DMS153 treated with DMSO at 0.1 percent for 48 hours (cell line): ENCODE measurements around the gene CD99.

Experiments used
- DNase-seq: peaks from one replicate; lab custom pipeline; 2025; ENCODE audit not compliant: unreplicated experiment; lab: John Stamatoyannopoulos, UW

CD99 gene

DNA sequence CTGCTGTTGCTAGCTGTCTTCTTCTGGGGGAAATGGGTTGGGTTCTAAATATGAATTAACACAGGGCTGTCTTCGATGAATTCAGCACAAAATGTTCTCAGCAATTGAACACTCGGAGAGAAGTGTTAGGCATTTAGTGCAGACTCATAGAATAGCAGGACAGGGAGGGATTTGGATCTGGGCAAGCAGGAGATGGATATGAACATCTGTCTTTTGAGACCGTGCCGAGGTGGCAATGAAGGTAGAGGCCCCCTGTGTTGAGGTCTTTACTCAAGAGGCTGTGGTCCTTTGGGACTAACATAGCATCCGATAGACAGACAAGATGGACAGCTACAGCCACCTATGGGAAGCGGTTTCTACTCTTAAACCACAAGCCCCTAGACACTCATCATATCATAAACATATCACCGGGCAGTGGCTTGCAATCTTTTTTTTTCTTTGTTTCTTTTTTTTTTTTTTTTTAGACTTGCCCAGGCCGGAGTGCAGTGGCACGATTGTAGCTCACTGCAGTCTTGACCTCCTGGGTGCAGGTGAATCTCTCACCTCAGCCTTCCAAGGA is 6.7 kb downstream of the CD99 start:
- no peak for DNase-seq

DNA sequence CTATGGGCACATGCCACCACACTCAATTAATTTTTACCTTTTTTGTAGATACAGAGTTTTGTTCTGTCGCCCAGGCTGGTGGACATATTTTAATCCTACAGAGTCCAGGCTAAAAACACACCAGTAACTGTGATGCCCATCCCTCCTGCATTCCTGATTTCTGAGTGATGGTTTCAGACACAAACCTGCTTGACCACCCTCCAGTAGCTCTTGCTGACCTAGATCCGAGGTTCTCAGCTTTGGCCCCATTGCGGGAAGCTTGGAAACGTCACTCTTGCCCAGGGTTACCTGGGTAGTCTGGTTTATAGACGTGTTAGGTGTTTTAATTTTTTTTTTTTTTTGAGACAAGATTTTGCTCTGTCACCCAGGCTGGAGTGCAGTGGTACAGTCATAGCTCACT is 7.5 kb downstream of the CD99 start:
- DNase-seq = no peak

DNA sequence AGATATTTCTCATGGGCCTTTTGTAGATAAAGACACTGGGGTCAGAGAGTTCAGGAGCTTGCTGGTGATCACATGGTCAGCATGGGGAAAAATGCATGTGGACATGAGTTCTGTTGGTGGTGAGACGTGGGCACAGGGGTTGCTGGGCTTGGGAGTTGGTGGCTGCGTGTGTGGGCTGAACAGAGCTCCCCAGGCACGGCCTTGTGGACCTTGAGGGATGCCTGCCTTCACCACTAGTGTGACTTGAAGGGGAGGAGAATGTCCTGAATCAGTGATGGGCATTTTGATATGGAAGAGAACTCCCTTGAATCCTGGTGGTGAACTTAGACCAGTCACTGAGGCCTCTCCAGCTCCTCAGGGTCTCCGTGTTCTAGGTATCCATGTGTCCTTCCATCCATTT is 8.9 kb downstream of the CD99 start:
- no peak for DNase-seq

DNA sequence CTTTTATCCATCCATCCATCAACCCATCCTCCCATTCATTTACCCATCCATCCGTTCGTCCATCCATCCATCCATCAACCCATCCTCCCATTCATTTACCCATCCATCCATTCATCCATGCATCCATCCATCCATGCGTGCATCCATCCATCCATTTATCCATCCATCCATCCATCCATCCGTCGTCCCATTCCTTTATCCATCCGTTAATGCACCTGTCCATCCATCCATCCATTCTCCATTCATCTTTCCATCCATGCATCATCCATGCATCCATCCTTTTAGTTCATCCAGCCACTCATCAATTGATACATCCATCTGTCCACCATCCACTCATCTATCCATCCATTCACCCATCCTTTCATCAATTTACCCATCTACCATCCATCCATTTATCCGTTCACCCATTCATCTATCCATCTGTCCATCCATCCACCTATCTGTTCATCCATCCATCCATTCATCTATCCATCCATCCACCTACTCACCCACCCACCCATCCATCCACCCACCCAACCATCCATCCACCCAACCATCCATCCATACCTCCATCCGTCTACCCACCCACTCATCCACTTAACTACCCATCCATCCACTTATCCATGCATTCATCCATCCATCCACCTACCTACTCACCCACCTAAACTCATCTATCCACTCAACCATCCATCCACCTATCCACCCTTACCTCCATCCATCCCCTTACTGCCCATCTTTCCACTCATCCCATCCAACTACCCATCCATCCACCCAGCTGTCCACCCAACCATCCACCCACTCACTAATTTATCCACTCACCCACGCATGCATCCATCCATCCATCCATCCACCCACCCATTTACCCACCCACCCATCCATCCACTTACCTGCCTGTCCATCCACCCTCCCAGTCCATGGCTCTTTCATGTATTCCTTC is 9.6 kb downstream of the CD99 start:
- no peak for DNase-seq

DNA sequence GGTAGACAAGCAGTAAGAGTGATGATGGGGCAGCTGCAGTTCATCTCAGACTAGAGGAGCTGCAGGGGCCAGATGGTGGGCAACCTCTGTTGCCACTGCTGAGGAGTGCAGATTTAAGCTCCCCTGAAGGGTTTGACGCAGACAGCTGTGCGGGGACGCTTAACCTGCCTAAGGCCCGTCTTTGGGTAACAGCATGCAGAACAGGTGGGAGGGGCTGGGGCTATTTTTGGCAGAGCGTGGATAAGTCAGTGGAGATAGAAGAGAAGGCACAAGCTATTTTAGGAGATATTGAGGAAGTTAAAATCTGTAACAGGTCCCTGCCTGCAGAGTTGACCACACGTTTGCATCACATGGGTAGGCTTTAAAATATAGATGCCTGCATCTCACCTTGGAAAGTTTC is 10.5 kb downstream of the CD99 start:
- DNase-seq = no peak

DNA sequence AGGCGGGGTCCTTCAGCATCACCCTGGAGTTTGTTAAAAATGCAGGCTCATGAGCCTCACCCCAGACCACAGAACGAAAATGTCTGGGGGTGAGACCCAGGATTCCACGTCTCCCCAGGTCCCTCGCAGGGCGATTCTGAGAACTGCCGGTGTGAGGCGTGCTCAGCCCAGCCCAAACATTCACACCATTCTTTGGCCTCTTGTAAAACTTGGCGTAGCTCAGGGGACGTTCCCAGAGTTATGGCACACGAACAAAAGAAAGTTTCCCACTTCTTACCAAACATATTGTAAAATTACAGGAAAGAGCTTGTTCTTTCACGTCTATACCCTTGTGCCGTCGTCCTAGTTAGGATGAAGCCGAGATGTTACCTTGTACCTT is 12.9 kb downstream of the CD99 start:
- DNase-seq = no peak

DNA sequence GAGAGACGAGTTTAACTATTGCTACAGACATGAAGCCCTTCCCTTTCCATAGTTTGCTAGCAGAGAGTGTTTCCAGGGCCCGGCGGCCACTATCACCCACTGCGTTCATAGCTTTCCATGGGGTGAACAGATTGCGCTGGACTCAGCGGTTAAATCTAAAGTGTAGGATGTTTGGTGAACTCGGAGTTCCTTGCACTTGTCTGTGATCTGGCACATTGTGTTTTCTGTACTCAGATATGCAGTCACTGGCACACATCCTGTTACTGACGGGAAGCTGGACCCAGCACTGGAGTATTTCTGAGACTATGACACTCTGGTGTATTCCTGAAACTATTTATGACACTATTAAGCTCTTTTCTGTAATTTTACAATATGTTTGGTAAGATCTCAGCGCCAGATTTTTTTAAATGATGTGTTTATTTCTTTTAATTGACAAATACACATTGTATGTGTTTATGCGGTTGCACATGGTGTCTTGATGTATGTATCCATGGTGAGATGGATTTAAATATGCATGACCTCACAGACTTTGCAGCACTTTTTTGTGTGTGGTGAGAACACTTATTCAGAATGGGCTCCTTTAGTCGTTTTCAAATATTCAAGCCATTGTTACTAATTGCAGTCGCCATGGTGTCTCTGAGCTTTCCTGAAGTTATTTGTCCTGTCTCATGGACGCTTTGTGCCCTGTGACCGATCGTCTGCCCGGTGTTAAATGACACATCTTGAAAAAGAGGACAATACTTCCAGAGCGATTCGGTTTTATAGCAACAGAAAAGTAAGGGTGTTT is 14.1 kb downstream of the CD99 start:
- no peak for DNase-seq

DNA sequence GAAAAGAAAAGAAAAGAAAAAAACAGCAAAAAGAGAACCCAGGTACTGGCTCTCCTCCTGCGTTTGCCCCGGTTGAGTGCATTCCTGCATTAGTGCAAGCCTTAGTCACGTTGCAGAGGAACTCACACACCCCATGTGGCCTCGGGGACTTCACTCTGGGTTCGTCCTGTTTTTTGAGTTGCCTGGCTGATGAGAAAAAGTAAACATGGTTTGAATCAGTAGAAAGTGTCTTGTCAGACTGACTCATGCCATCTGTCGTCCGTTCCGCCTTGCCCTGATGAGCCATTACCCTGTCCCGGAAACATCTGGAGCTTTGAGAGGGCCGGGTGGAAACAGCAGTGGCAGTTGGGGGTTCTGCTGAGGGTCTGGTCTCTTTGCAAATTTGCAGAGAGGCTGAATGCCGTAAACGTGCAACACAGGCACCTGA is 16.3 kb downstream of the CD99 start:
- no peak for DNase-seq

DNA sequence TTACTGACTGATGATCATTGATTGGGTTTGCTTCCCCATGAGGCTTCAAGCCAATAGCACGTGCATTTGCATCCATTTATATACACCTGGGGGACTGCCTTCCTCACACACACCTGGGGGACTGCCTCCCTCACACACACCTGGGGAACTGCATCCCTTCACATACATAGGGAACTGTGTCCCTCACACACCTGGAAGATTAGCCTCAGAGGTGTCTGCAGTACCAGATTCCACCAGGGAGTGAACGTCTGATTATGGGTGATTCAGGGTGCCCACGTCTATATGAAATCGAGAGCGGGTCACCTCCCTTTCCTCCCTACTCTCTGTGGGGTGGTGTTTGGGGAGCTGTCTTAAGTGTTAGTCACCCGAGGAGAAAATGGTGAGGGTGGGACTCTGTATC is 16.9 kb downstream of the CD99 start:
- DNase-seq = no peak

DNA sequence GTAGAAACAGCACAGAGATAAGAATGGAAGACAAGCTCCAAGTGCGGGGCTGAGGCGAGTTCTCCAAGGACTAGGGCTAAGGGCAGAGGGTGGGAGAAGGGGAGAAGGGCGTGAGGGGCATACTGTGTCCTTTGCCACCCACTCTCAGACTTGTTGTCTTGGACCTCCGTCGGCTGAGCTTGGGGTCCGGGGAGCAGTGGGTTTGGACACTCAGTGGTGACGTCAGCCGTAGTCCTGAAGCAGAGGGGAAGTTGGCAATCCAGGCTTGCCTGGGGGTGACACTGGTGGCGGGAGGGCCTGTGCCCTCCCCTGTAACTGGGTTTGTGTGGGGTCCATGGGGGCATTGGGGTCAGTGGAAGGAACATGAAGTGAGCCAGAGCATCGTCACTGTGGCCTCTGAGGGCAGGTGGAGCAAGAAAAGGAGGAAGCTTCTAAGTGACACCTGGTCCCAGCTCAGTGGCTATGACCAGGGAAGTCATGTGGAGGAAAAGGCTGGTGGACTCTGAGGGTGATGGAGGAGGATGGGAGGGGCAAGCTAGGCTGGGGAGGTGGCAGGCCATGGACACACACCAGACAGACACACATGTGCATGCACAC is 17.6 kb downstream of the CD99 start:
- DNase-seq = no peak

DNA sequence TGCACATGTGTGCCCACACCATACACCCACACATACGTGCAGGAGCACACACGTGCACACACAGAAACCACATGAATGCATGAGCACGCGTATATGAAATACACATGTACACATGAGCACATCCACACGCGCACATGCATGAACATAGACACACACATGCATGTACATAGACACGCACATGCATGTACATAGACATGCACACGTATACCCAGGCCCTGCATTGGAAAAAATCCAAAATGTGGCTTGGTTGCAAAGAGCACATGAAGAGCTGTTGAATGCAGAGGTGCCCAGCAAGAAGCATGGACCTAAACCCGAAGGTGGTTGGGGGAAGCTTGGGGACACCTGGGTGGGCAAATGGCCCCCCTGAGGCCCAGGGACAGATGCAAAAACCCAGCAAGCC is 18.5 kb downstream of the CD99 start:
- DNase-seq = no peak

DNA sequence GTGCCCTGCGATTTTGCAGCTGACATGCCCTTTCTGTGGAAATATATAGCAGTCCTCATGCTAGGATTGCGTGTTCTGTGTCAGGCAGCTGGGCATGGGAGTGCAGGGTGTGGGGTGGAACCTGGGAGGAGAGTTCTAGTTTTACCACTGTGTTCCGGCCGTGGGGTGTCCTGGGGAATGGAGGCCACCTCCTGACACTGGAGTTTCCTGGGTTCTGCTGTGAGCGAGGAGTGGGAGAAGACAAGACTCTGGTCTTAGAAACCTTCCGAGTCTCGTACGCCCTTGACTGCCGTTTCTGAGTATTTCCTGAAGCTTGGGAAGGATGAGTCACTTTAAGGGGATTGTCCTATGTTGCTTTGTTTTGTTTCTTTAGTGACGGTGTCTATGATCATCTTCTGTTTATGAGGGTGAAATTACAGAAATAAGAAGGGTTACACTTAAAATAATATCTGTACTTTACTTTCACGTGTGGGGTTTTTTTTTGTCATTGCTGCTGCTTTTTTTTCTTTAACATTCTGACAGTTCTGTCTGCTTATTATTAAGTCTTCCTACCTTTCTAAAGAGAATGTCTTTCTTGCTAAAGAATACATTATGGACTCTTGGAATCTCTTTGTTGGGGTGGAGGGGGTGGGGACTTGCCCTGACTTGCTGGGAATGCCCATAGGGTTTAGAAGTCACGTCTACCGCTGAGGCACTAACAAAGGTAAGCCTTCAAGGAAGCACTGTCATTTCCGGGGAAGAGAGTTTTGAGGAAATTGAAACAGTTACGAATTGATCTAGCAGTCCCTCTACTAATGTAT is 19.1 kb downstream of the CD99 start:
- no peak for DNase-seq

DNA sequence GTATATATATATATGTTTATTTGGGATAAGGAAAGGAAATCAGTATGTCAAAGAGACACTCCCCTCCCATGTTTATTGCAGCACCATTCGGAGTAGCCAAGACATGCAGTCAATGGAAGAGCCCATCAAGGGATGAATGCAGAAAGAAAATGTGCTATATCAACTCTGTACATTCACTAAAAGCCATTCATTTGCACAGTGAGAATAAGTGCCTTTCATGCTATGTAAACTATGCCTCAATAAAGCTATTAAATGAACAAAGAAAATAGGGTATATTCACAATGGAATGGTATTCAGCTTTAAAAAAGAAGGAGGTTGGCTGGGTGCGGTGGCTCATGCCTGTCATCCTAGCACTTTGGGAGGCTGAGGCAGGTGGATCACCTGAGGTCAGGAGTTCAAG is 20.3 kb downstream of the CD99 start:
- DNase-seq = no peak

DNA sequence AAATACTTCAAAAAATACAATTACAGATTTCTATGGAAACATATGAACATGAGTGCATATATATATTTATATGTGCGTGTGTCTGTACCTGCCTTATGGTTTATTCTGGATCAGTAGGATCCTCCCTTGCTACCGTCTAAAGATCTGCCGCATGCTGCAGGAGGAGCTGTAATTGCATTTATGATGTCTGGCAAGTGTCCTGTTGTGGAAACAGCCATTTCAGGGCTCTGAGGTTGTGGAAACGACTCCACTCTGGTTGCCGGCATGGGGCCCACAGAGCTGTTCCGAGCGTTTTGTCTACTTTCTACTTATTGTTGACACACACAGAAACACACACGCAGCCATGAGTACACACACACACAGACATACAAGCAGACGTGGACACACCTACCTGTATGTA is 21.3 kb downstream of the CD99 start:
- DNase-seq = no peak

DNA sequence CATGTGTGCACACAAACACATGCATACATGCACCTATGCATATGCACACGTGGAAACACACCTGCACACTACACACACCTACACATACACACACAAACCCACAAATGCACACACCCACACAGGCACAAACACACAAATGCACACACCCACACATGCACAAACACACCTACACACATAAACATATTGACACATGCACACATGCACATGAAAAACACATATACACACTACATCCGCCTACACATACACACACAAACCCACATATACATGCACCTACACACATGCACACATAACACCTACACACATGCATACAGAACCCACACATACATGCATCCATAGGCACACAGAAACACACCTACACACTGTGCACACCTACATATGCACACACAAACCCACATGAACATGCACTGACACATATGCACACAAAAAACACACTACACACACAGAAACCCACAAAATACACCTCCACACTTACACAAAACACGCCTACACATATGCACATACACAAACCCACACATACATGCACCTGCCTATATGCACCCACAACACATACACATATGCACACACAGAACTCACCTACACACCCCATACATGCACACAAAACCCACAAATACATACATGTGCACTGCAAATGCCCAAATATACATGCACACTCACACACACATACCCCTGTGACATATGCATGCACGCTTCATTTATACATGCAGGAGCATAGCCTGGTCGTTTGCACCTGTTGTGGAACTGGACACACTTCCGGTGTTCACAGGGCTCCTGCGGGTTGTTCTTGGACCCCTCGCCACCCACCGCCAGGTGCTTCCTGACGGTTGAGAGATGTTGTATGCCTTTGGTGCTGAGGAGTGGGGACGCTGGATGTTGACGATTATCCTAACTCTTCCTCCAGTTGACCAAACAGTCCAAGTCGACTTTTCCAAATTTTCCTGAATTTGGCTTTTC is 22.1 kb downstream of the CD99 start:
- no peak for DNase-seq

DNA sequence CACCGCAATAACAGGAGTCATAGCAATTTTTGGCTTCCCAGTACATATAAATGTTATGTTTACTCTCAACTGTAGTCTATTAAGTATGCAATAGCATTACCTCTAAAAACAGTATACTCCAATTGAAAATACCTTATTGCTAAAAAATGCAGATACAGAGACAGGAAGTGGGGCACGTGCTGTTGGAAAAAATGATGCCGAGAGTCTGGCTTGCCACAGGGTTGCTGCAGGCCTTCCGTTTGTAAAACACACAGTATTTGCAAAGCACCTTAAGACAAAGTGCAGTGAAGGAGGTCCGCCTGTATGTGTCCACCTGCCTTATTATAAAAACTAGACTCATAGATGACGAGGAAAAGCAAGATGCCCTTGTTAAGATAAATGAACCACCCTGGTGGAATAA is 23.5 kb downstream of the CD99 start:
- DNase-seq = no peak

DNA sequence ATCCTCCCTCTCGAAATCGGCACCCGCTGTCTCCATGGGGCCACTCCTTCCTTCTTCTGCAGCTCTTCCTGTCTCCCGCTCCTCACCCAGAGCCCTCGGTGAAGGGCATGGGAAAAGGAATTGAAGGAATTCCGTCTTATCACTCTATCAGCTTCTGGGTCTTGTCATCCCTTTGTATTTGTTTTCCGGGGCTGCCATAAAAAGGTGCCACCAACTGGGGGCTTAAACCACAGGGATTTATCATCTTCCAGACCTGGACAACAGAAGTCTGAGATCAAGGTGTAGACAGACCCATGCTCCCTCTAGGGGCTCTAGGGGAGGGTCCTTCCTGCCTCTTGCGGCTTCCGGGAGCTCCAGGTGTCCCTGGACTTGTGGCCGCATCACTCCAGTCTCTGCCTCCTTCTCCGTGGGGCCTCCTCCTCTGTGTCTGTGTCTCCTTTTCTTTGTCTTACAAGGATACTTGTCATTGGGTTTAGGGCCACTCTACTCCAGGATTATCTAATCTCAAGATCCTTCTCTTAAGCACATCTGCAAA is 24.0 kb downstream of the CD99 start:
- DNase-seq = no peak

DNA sequence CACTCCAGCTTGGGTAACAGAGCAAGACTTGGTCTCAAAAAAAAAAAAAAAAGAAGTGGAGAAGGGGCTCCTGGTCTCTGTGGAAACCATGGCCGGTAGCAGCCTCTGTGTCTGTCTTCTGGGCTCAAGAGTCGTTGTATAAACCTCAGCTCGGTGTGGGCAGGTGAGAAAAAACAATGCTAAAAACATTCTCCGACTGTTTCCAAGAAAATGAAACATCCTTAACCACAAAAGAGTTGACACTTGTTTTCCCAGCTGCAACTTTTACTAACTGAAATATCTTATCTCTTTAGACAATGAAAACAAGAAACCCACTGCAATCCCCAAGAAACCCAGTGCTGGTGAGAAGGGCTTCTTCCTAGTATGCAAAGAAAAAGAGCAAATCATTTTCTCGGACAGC is 26.2 kb downstream of the CD99 start:
- DNase-seq = no peak

DNA sequence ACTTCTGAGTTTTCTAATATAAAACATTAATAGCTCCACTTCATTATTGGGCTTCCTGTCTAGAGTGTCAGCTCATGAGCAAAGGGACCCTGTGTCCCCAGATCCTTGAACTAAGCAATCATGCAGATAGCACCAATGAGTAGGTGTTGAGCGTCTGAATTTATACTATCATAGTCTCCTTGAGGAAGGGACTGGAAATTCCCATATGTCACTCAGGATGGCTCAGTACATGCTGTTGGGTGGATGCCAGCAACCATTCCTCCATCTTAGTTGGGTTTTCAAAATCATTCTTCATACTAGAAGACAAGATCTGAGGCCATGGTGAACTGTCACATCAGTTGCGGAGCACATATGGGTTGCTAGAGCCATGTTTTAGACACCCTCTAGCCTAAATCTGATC is 27.7 kb downstream of the CD99 start:
- no peak for DNase-seq
